SK-N-SH treated with all-trans-retinoic acid at 6 μM for 48 hours (cell line): ENCODE results near the gene CCDC137.

Experiments used
- ARNTL ChIP-seq: fragments of 450-650 bp; formaldehyde crosslinking; IDR thresholded peaks from 2 replicates; pipeline ENCODE4 v1.5.0; 2020; ENCODE audit warnings: low read depth, mild to moderate bottlenecking, moderate library complexity, borderline replicate concordance
- ISL1 ChIP-seq: fragments of 250-450 bp; sonication (Bioruptor Pico); IDR thresholded peaks from 2 replicates; pipeline ENCODE4 v2.1.2; 2022; ENCODE audit warnings: mild to moderate bottlenecking, moderate library complexity
- OSR1 ChIP-seq: fragments of 250-450 bp; sonication (Bioruptor Pico); IDR thresholded peaks from 2 replicates; pipeline ENCODE4 v1.8.0; 2022; ENCODE audit warnings: moderate library complexity, mild to moderate bottlenecking, inconsistent platforms
- PPARA ChIP-seq: fragments of 250-450 bp; sonication (Bioruptor Pico); IDR thresholded peaks from 2 replicates; pipeline ENCODE4 v1.5.0; 2020; ENCODE audit warnings: mild to moderate bottlenecking, borderline replicate concordance
- TCF4 ChIP-seq: fragments of 250-450 bp; sonication (Bioruptor Pico); IDR thresholded peaks from 2 replicates; pipeline ENCODE4 v1.8.0; 2021; ENCODE audit warnings: mild to moderate bottlenecking, moderate library complexity, borderline replicate concordance
- TSHZ2 ChIP-seq: fragments of 250-450 bp; sonication (Bioruptor Pico); IDR thresholded peaks from 2 replicates; pipeline ENCODE4 v1.5.0; 2020; ENCODE audit warnings: mild to moderate bottlenecking, moderate library complexity
- ZFP30 ChIP-seq: fragments of 450-650 bp; formaldehyde crosslinking; IDR thresholded peaks from 2 replicates; pipeline ENCODE4 v1.5.0; 2022; ENCODE audit warnings: mild to moderate bottlenecking, moderate library complexity
- ZNF565 ChIP-seq: fragments of 450-650 bp; formaldehyde crosslinking; conservative IDR thresholded peaks from 2 replicates; pipeline ENCODE4 v1.5.0; 2020; ENCODE audit warnings: low read depth, mild to moderate bottlenecking, moderate library complexity
- TF ChIP-seq, protein P1 (sequence below): fragments of 250-450 bp; sonication (Bioruptor Pico); IDR thresholded peaks from 2 replicates; pipeline ENCODE4 v1.5.1; 2021; ENCODE audit warnings: mild to moderate bottlenecking, moderate library complexity
- TF ChIP-seq, protein P2 (sequence below): fragments of 250-450 bp; sonication (Bioruptor Pico); IDR thresholded peaks from 2 replicates; pipeline ENCODE4 v1.5.1; 2020; ENCODE audit warnings: low read depth, mild to moderate bottlenecking, moderate library complexity

DNA sequence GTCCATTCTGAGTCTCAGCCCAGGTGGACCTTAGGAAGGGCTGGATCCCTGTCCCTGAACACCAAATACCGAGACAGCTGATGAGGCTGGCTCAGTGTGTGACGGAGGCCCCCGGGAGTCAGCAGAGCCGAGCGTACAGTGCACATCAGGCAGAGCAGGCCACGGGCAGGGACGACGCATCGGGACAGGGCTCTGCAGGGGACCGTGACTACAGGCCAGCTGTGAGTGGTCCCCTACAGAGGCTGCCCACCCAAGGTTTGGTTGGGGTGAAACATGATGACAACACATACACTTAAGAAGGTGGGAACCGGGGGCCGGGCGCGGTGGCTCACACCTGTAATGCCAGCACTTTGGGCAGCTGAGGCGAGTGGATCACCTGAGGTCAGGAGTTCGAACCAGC is 6.4 kb downstream of the CCDC137 start:
- TF ChIP-seq ZNF565 (CRISPR knock-in tag) (no peak), PPARA (CRISPR knock-in tag) (no peak), TSHZ2 (CRISPR knock-in tag) (no peak), TCF4 (CRISPR knock-in tag) (no peak), OSR1 (no peak), ZFP30 (CRISPR knock-in tag) (no peak), ISL1 (no peak), ARNTL (CRISPR knock-in tag) (no peak)
- TF ChIP-seq, protein P1, sequence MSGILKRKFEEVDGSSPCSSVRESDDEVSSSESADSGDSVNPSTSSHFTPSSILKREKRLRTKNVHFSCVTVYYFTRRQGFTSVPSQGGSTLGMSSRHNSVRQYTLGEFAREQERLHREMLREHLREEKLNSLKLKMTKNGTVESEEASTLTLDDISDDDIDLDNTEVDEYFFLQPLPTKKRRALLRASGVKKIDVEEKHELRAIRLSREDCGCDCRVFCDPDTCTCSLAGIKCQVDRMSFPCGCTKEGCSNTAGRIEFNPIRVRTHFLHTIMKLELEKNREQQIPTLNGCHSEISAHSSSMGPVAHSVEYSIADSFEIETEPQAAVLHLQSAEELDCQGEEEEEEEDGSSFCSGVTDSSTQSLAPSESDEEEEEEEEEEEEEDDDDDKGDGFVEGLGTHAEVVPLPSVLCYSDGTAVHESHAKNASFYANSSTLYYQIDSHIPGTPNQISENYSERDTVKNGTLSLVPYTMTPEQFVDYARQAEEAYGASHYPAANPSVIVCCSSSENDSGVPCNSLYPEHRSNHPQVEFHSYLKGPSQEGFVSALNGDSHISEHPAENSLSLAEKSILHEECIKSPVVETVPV (CRISPR knock-in tag) = no peak
- TF ChIP-seq, protein P2, sequence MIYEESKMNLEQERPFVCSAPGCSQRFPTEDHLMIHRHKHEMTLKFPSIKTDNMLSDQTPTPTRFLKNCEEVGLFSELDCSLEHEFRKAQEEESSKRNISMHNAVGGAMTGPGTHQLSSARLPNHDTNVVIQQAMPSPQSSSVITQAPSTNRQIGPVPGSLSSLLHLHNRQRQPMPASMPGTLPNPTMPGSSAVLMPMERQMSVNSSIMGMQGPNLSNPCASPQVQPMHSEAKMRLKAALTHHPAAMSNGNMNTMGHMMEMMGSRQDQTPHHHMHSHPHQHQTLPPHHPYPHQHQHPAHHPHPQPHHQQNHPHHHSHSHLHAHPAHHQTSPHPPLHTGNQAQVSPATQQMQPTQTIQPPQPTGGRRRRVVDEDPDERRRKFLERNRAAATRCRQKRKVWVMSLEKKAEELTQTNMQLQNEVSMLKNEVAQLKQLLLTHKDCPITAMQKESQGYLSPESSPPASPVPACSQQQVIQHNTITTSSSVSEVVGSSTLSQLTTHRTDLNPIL (CRISPR knock-in tag) = no peak
